HG03354 (cell line): ENCODE data around the gene PRICKLE2.
"Not testable (repeated sequence)": the region's sequence is repeated elsewhere in the genome, so short reads cannot be mapped to it uniquely, and the experiment has no call there.

Experiments used
- ATAC-seq: cut with Tn5 transposase; IDR thresholded peaks from one replicate; pipeline ENCODE4 v1.9.1; 2021; ENCODE audit warnings: mild to moderate bottlenecking; ENCODE audit not compliant: unreplicated experiment, poor library complexity, severe bottlenecking

PRICKLE2 gene

DNA sequence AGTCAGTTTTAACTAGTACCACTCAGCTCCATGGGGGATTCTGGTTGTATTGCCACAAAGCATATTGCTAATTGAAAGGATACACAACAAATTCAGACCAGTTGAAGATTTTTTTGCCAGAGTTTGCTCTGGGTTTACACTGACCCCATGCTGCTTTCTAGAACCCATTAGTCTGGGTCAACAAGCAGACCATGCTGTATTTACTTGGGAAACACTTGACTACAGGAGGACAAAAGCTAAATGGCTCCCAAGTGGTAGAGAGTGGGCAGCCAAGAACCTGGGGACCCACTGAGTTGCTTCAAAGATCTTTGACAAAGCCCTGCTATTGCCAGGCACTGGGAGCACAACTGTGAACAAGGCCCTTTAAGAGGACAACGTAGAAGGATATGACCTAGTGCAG lies 115.2 kb downstream of the PRICKLE2 start:
- ATAC-seq: no peak

DNA sequence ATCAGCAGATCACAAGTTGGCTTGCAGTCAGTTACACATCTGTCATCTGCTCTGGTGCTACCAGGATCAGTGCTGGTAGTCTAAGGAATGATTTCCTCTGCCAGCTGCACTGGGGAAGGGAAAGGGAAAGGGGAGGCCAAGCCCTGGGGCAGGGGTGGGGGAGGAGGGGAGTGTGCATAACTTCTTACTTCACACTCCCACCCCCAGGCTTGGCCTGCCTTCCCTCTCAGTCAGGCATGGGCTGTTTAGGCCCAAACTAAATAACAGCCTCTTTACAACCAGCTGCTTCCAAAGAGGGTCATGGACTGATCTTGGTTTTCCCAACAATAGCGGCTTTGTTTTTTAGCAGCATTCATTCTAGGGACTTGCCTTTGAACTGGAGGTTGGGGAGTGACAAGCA lies 115.8 kb downstream of the PRICKLE2 start:
- no peak for ATAC-seq

DNA sequence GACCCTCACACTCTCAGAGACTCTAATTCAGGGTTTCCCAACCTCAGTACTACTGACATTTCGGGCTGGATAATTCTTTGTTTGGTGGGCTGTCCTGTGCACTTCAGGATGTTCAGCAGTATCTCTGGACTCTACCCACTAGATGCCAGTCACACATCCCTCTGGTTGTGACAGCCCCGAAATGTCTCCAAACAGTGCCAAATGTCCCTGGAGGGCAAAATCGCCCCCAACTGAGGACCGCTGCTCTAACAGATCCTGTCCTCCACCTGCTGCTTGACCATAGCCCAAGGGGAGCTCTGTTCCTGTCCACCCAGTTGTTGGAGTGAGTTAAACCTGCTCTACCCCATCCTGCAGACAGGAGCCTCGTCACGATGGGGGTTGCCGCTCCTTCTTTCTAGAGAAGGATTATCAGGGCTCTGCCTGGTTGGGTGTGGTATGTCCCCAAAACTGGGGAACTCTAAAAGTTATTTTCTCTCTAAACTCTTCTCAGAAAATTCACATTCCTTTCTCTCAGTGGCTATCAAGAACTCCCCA lies 116.4 kb downstream of the PRICKLE2 start:
- no peak for ATAC-seq

- no peak for ATAC-seq
These were observed 117.0 kb downstream of the PRICKLE2 start for GRCh38 chr3:64108231-64108630.

- ATAC-seq: no peak
These were observed 118.1 kb downstream of the PRICKLE2 start for GRCh38 chr3:64107190-64107589.

DNA sequence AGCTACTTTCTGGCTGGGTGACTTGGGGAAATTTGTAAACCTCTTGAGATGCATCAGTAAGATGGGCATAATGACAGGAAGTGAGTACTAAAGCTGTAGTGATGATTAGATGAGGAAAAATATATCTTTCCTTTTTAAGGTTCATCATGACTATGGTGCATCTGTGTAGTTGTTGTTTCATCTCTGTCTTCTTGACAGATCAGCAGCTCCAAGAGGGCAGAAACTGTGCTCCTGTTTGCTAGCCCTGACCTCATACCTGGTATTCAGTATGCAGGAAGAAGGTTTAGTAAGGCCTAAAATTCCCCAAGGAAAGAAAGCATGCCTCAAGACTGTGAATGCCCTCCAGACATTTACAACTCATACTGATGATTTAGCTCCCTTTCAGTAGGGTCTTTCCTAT lies 119.5 kb downstream of the PRICKLE2 start:
- no peak for ATAC-seq

DNA sequence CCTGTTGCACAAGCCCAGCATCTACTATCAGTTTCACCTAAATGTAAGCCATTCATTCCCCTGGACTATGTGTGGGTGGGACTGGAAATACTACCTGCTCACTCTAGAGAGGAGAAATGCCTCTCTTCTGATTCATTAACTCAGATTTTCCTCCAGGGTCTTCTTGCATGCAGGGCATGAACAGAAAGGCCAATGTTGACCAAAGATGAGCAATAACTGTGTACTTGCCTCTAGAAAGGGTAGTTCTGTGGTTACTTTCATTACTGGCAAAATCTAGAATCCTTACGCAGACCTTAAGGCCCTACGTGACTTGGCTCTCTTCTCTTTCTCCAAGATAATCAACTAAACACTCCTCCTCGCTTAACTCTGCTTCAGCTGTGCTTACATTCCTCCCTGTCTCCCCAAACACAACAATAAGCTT lies 120.6 kb downstream of the PRICKLE2 start:
- no peak for ATAC-seq

DNA sequence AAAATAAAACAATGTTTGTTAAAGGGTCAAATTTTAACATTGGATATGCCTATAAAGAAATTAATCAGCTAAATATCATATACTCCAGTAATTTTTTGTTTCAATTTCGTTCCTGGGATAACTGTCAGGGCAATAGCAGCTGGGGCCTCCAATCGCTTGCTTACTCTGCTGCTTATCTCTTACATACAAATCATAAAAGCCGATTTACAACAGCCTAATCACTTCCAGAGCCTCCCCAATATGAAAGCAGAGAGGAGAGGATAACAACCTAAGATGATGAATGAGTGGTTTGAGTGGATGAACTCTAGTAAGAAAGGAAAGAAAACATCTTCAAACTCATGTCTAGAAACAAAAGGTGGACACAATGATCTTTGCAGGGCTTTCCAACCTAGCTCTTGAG lies 121.3 kb downstream of the PRICKLE2 start:
- no peak for ATAC-seq

DNA sequence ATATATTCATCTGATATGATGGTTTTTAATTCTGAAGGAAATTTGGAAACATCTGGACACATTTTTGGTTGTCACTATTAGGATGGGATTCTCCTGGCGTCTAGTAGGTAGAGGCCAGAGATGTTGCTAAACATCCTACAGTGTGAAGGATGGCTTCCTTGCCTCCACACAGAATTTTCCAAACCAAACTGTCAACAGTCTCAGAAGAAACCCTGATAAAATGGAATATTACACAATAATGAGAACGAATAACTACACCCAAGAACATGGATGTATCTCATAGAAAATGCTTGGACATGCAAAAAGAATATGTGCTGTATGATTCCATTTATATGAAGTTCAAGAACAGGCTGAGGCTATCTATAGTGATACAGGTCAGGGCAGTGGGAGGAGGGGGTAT lies 122.1 kb downstream of the PRICKLE2 start:
- ATAC-seq: no peak

- ATAC-seq: no peak
These were observed 123.1 kb downstream of the PRICKLE2 start for GRCh38 chr3:64102147-64102546.

GRCh38 chr3:64099316-64099715 lies 126.0 kb downstream of the PRICKLE2 start:
- no peak for ATAC-seq

GRCh38 chr3:64098670-64099069 lies 126.6 kb downstream of the PRICKLE2 start:
- ATAC-seq: no peak

- ATAC-seq: no peak
These were observed 127.3 kb downstream of the PRICKLE2 start for GRCh38 chr3:64097920-64098319.

- no peak for ATAC-seq
These were observed 129.5 kb downstream of the PRICKLE2 start for GRCh38 chr3:64095802-64096201.

DNA sequence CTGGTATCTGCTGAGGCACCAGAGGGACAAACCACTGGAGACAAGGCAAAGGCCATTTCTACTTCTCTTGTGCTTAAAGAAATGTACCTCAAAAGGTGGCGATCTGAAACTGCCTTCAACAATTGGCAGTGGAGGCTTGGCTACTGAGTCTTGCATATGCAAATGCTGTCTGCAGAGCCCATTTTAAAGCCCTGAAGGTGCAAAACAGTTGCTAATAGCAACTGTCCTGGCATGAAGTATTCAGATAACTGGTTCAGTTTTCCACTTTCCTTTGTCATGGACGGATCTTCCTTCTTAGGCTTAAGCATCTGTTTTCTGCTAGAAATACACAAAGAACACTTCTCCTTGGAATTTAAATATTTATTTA lies 130.6 kb downstream of the PRICKLE2 start:
- ATAC-seq: no peak

GRCh38 chr3:64093825-64094712 lies 131.2 kb downstream of the PRICKLE2 start:
- ATAC-seq: no peak

DNA sequence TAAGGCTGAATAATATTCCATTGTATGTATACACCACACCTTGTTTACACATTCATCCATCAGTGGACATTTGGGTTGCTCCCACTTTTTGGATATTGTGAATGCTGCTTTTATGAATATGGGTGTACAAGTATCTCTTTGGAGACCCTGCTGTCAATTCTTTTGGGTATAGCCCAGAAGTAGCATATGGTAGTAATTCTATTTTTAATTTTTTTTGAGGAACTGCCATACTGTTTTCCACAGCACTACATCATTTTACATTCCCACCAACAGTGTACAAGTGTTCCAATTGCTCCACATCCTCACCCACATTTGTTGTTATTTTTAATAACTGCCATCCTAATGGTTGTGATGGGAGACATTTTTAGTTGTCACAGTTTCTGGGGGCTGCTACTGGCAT lies 132.1 kb downstream of the PRICKLE2 start:
- ATAC-seq: no peak

GRCh38 chr3:64091501-64091900 lies 133.8 kb downstream of the PRICKLE2 start:
- no peak for ATAC-seq

DNA sequence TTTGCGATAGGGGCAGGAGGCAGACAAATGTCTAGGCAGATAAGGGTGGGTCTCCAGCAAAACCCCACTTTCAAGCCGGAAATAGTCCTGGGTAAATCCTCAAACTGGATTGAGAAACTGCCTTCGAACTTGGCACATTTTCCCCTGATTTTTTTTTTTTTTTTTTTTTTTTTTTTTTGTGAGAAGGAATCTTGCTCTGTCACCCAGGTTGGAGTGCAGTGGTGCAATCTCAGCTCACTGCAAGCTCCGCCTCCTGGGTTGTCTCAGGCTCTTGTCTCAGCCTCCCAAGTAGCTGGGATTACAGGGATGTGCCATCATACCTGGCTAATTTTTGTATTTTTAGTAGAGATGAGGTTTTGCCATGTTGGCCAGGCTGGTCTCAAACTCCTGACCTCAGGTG lies 135.9 kb downstream of the PRICKLE2 start:
- not testable (repeated sequence) for ATAC-seq

DNA sequence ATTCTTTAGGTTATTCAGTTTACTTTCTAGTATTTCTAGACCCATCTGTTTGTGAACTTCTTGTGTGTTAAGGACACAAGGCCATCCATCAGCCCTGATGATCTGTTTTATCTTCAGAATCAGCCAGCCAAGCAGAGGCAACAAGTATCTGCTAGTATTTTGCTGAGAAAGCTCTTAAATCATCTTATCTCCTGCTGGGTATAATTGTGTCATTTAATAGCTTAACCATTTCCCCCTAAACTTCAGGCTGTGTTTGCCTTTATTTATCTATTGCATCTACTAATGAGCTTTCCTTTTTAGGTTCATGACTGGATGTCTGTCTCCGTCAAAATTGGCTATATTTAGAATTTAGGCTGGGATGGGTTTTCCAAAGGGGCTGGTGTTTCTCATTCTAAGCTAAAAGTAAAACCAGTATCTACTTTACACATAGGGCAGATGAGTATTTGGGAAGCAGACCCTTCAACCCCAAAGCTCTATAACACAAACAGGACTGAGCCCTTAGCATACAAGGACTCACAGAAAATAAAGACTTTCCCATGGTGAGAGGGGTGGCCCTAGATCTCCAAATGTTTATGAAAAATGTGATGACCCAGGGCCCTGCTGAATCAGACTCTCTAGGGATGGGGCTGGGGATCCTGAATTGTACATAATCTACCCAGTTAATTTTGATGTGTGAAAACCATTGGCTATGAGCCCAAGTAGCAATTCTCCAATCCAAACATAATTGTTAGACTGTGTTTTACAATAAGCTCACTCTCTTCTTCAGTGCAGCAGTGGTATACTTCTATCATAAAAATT lies 136.7 kb downstream of the PRICKLE2 start:
- no peak for ATAC-seq
